Mesothelial cell of epicardium (in vitro differentiated cells): Measurements from ENCODE around the gene NUAK2. TPM values are rescaled to one million over a fixed set of nuclear protein-coding genes. Genes with fewer than 3 reads are reported as not detected.
A peak's percentile ranks its signal among the peaks of the same experiment; 100 is the strongest.

Experiments used
- DNase-seq, 2 experiments: peaks; one replicate each; pipeline ENCODE4 v3.0.0; 2021; ENCODE audit warnings: low spot score in 2 of 2; ENCODE audit not compliant: unreplicated experiment in 2 of 2
- H3K27ac Mint-ChIP-seq: 2 replicates; pipeline ENCODE4 v1.8.0; 2021; ENCODE audit warnings: mixed read lengths
- H3K27me3 Mint-ChIP-seq: 2 replicates; pipeline ENCODE4 v1.8.0; 2021; ENCODE audit warnings: low read depth, mixed read lengths
- H3K36me3 Mint-ChIP-seq: 2 replicates; pipeline ENCODE4 v1.8.0; 2021; ENCODE audit warnings: mixed read lengths
- H3K4me1 Mint-ChIP-seq: 2 replicates; pipeline ENCODE4 v1.8.0; 2021; ENCODE audit warnings: mixed read lengths
- H3K4me3 Mint-ChIP-seq: 2 replicates; pipeline ENCODE4 v1.8.0; 2021; ENCODE audit warnings: mild to moderate bottlenecking, moderate library complexity, mixed read lengths
- H3K9me3 Mint-ChIP-seq: 2 replicates; pipeline ENCODE4 v1.8.0; 2021; ENCODE audit warnings: mixed read lengths
- total RNA-seq: library from RNA; stranded (reverse); gene quantifications from 3 replicates; pipeline ENCODE4 v1.2.1, GENCODE V29; 2021
- TF ChIP-seq, protein P1 (sequence below): fragments of 200-600 bp; sonication (generic); IDR thresholded peaks from one replicate; pipeline ENCODE4 v1.5.0; 2021; ENCODE audit warnings: antibody characterized with exemption; ENCODE audit not compliant: unreplicated experiment

The NUAK2 gene
- total RNA-seq, 1 donor from 2014 or later = 5.7 TPM

DNA sequence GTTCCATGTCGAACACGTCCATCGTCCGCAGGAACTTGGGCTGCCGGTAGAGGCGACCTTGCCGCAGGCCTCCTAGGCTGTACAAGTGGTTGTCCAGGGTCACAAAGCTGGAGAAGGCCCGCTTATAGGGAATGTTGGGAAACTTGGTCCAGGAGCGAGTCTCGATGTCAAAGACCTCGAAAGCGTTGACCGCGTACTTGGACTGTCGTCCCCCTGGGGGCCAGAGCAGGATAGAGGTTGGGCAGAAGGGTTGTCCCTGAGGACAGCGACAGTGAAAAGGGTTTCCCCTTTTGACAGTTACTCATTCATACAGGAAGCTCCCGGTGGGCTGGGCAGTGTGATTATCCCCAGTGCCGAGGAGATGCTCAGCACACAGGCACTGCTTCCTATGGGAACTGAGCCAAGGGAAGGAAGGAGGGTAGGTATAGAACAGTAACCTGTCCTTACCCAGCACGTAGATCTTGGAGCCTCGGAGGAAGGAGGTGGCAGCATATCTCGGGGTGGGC is 17.7 kb upstream of the NUAK2 start:
- TF ChIP-seq, protein P1, sequence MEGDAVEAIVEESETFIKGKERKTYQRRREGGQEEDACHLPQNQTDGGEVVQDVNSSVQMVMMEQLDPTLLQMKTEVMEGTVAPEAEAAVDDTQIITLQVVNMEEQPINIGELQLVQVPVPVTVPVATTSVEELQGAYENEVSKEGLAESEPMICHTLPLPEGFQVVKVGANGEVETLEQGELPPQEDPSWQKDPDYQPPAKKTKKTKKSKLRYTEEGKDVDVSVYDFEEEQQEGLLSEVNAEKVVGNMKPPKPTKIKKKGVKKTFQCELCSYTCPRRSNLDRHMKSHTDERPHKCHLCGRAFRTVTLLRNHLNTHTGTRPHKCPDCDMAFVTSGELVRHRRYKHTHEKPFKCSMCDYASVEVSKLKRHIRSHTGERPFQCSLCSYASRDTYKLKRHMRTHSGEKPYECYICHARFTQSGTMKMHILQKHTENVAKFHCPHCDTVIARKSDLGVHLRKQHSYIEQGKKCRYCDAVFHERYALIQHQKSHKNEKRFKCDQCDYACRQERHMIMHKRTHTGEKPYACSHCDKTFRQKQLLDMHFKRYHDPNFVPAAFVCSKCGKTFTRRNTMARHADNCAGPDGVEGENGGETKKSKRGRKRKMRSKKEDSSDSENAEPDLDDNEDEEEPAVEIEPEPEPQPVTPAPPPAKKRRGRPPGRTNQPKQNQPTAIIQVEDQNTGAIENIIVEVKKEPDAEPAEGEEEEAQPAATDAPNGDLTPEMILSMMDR = no peak
- peaks cover 5% of the 10 kb centered on the region for H3K4me1 Mint-ChIP-seq
- H3K9me3 Mint-ChIP-seq = no peaks in the 10 kb centered on the region
- H3K36me3 Mint-ChIP-seq = no peaks in the 10 kb centered on the region
- H3K27ac Mint-ChIP-seq = no peak overlapping the region
- H3K4me3 Mint-ChIP-seq = no peak overlapping the region
- H3K27me3 Mint-ChIP-seq = peaks cover 35% of the 10 kb centered on the region
- DNase-seq = no peak

DNA sequence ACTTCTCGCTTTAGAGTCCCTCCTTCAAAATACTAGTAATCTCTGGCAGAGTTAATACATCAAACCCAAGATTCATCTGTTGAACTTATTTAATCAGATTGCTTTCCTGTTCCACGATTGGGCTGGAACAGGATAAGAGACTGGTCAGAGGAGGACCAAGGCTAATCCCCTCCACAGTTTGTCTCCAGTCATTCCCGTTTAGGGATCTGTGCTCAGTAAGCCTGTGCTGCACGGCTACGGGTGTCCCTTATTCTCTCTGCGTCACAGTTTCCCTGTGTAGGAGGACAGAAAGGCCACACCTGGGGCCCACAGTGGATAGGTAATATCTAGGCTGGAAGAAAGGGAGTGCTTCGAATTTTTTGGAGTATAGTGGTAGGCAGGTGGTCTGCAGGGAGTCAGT is 16.5 kb upstream of the NUAK2 start:
- H3K4me1 Mint-ChIP-seq = peaks cover 3% of the 10 kb centered on the region

DNA sequence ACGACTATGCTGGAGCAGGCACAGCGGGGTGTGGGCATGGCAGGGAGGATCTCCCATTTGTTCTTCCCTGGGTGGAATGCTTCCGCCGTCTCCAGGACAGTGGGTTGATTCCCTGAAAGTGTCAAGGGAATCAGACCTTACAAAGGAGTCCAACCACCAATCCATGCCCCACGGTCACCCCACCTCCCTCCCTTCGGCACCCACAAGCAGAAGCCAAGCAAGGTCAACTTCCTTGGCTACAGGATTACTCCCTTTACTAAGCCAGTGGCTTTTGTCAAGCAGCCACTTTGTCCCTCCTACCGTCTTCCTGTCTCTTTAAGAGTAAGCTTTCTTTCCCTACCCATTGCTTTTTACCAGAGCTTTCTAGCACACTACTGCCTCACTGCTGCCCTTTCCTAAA is 15.9 kb upstream of the NUAK2 start:
- no peak for DNase-seq
- Mint-ChIP-seq H3K27me3 (peaks cover 20% of the 10 kb centered on the region), H3K4me3 (no peak overlapping the region), H3K27ac (no peak overlapping the region), H3K9me3 (no peaks in the 10 kb centered on the region), H3K4me1 (peaks cover 3% of the 10 kb centered on the region), H3K36me3 (no peaks in the 10 kb centered on the region)
- TF ChIP-seq, protein P1 = no peak

More for the DNA sequence above, 16.5 kb upstream of the NUAK2 start:
- TF ChIP-seq, protein P1 = no peak
- no peak for DNase-seq
- Mint-ChIP-seq H3K27ac (no peak overlapping the region), H3K9me3 (no peaks in the 10 kb centered on the region), H3K36me3 (no peaks in the 10 kb centered on the region), H3K27me3 (peaks cover 25% of the 10 kb centered on the region), H3K4me3 (no peak overlapping the region)

DNA sequence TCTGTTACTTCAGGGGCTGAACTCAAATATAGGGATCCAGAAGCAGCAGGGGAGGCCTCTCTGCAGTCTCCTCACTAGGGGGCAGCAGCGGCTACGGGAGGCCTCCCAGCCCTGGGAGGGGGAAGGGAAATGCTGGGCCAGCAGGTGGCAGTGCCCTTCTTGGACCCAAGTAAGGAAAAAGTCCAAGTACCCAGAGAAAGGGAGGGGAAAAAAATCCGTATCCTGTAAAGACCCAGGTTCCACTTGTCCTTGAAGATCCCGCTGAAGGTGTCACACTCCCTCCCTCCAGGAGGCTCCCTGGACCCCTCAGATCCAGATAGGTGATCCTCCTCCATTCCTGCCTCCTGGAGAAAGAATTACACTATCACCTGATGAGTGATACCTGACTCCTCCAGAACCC is 14.1 kb upstream of the NUAK2 start:
- H3K4me3 Mint-ChIP-seq = no peak overlapping the region
- no peaks in the 10 kb centered on the region for H3K9me3 Mint-ChIP-seq
- DNase-seq = peak; percentile 51 to 80
- H3K4me1 Mint-ChIP-seq = peaks cover 3% of the 10 kb centered on the region
- TF ChIP-seq, protein P1 = peak; percentile 64
- H3K27ac Mint-ChIP-seq = no peak overlapping the region
- no peaks in the 10 kb centered on the region for H3K36me3 Mint-ChIP-seq
- peaks cover 9% of the 10 kb centered on the region for H3K27me3 Mint-ChIP-seq

DNA sequence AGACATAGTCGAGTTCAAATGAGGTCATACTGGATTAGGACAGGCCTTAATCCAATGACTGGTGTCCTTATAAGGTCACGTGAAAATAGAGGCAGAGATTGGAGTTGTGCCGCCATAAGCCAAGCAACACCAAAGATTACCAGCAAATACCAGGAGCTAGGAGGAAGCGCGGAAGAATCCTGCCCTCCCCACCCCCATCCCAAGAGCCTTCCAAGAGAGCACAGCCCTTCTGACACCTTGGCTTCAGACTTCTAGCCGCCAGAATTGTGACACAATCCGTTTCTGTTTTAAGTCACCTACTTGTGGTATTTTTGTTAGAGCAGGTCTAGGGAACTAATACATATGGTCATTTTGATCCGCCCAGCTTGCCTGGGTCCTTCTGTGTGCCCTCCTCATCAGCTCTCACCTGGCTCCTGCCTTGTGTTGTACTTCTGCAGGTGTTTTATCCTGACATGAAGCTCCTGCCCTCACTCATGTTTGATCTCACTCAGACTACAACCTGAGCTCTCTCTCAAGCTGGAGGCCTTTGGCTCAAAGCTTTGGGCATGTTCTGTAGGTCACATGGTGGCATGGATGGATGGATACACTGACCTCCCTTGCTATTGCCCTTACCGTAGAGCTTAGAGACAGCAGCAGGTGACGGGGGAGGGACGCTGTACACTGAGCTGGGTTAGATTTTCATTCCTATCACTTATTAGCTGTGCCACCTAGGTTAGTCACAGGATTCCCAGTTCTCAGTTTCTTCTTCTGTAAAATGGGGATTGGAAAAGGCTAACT is 10.7 kb upstream of the NUAK2 start:
- H3K4me3 Mint-ChIP-seq = no peak overlapping the region
- TF ChIP-seq, protein P1 = no peak
- H3K36me3 Mint-ChIP-seq = no peaks in the 10 kb centered on the region
- H3K9me3 Mint-ChIP-seq = no peaks in the 10 kb centered on the region
- no peak for DNase-seq
- no peak overlapping the region for H3K27ac Mint-ChIP-seq
- no peaks in the 10 kb centered on the region for H3K27me3 Mint-ChIP-seq
- peaks cover 3% of the 10 kb centered on the region for H3K4me1 Mint-ChIP-seq
